HEK293 (cell line): Measurements from ENCODE around the gene MYCN.

ENCODE experiments used
- CTCF ChIA-PET: fragments of 350-600 bp; formaldehyde crosslinking; extraction: SDS; loops from one replicate; lab custom pipeline; 2021; ENCODE audit warnings: antibody characterized with exemption; lab: Yijun Ruan, JAX
- POLR2A ChIA-PET: fragments of 300-600 bp; formaldehyde crosslinking; extraction: SDS; loops from one replicate; lab custom pipeline; 2020; ENCODE audit warnings: antibody characterized with exemption, inconsistent platforms; lab: Yijun Ruan, JAX
- H3K27ac ChIP-seq: fragments of 200-500 bp; sonication (Bioruptor generic); 2 replicates; pipeline ENCODE4 v1.5.1; 2014; ENCODE audit warnings: low read depth, low read length, control low read depth, inconsistent platforms; ENCODE audit errors: extremely low read depth
- H3K36me3 ChIP-seq, 2 experiments: fragments of 200-500 bp in 1 of 2; sonication (Bioruptor generic) in 1 of 2; 1 replicate in 1 of 2; 2 replicates in 1 of 2; pipeline ENCODE4 v1.5.1; 2014 to 2017; ENCODE audit warnings: inconsistent platforms in 2 of 2, low read length in 2 of 2; ENCODE audit not compliant: control insufficient read depth in 2 of 2, insufficient read depth in 1 of 2
- H3K4me1 ChIP-seq: fragments of 200-500 bp; sonication (Bioruptor generic); 2 replicates; pipeline ENCODE4 v1.5.1; 2014; ENCODE audit warnings: mild to moderate bottlenecking, low read length, inconsistent platforms; ENCODE audit not compliant: control insufficient read depth, insufficient read depth
- H3K4me3 ChIP-seq: 2 replicates; pipeline ENCODE4 v1.5.1; 2011; ENCODE audit warnings: low read depth, mild to moderate bottlenecking, control low read depth, low read length, moderate library complexity
- H3K9me3 ChIP-seq: fragments of 200-500 bp; sonication (Bioruptor generic); 2 replicates; pipeline ENCODE4 v1.5.1; 2014; ENCODE audit warnings: low read depth, low read length, inconsistent platforms; ENCODE audit not compliant: control insufficient read depth, insufficient read depth
- EGR2 ChIP-seq: fragments of 450-650 bp; formaldehyde crosslinking; IDR thresholded peaks from 2 replicates; pipeline ENCODE4 v1.5.1; 2016; ENCODE audit warnings: low read depth, missing biosample characterization, missing genetic modification characterization
- KLF1 ChIP-seq: fragments of 450-650 bp; formaldehyde crosslinking; IDR thresholded peaks from 2 replicates; pipeline ENCODE4 v1.5.1; 2016; ENCODE audit warnings: missing biosample characterization, missing genetic modification characterization
- SP7 ChIP-seq: fragments of 450-650 bp; formaldehyde crosslinking; IDR thresholded peaks from 2 replicates; pipeline ENCODE4 v1.5.1; 2016; ENCODE audit warnings: missing biosample characterization, missing genetic modification characterization
- ZBTB11 ChIP-seq: fragments of 450-650 bp; formaldehyde crosslinking; conservative IDR thresholded peaks from 2 replicates; pipeline ENCODE4 v1.5.1; 2016; ENCODE audit warnings: low read depth, missing biosample characterization, missing genetic modification characterization
- ZBTB48 ChIP-seq: fragments of 450-650 bp; formaldehyde crosslinking; IDR thresholded peaks from 2 replicates; pipeline ENCODE4 v1.5.1; 2016; ENCODE audit warnings: missing biosample characterization, missing genetic modification characterization
- ZNF140 ChIP-seq: fragments of 450-650 bp; formaldehyde crosslinking; IDR thresholded peaks from 2 replicates; pipeline ENCODE4 v1.5.1; 2016; ENCODE audit warnings: missing biosample characterization, missing genetic modification characterization
- ZNF214 ChIP-seq: fragments of 450-650 bp; formaldehyde crosslinking; IDR thresholded peaks from 2 replicates; pipeline ENCODE4 v1.5.1; 2017; ENCODE audit warnings: missing biosample characterization, mild to moderate bottlenecking, missing genetic modification characterization, borderline replicate concordance
- ZNF274 ChIP-seq, 2 experiments: fragments of 200-500 bp in 1 of 2; fragments of 450-650 bp in 1 of 2; sonication (Bioruptor generic) in 1 of 2; formaldehyde crosslinking in 1 of 2; IDR thresholded peaks; 2 replicates each; pipeline versions ENCODE4 v1.5.1 to v1.6.1; 2014 to 2016; ENCODE audit warnings: borderline replicate concordance in 1 of 2, inconsistent platforms in 1 of 2, low read length in 1 of 2, missing biosample characterization in 1 of 2, missing genetic modification characterization in 1 of 2
- ZNF624 ChIP-seq: fragments of 450-650 bp; formaldehyde crosslinking; IDR thresholded peaks from 2 replicates; pipeline ENCODE4 v1.5.1; 2017; ENCODE audit warnings: missing biosample characterization, missing genetic modification characterization
- ZNF768 ChIP-seq: fragments of 450-650 bp; formaldehyde crosslinking; IDR thresholded peaks from 2 replicates; pipeline ENCODE4 v1.5.1; 2018; ENCODE audit warnings: missing biosample characterization, mild to moderate bottlenecking, missing genetic modification characterization
- ZNF837 ChIP-seq: fragments of 450-650 bp; formaldehyde crosslinking; IDR thresholded peaks from 2 replicates; pipeline ENCODE4 v1.5.1; 2016; ENCODE audit warnings: missing biosample characterization, missing genetic modification characterization
- ZSCAN30 ChIP-seq: fragments of 450-650 bp; IDR thresholded peaks from 2 replicates; pipeline ENCODE4 v1.5.1; 2018; ENCODE audit warnings: missing biosample characterization, mild to moderate bottlenecking, missing genetic modification characterization, moderate library complexity

MYCN gene

DNA sequence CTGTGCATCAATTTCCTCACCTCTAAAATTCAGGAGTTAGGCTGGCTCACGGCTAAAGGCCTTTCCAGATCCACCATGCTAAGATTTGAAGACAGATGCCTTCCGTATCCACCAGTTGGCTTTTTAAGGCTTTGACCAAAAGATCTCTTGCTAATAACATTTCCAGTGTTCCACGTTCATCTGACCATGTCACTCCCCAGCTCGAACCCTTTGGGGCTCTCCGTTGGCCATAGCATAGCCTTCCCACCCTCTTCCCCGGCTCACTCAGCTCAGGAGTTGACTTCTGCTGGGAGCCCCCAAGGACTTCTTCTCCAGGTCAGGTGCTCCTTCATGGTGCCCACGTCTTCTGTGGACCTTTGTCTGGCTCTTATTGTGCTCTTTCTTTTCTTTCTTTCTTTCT lies 53.3 kb downstream of the MYCN start:
- Histone ChIP-seq H3K4me1 (no peaks in the 10 kb centered on the region), H3K9me3 (no peaks in the 10 kb centered on the region), H3K27ac (no peak overlapping the region), H3K4me3 (no peak overlapping the region), H3K36me3 (no peaks in the 10 kb centered on the region)
- TF ChIP-seq KLF1 (tag by site-specific recombination), result no peak
- no peak for TF ChIP-seq ZNF140 (tag by site-specific recombination)
- TF ChIP-seq ZNF214, result no peak
- no peak for TF ChIP-seq ZNF274 (IDR thresholded peaks at IDR 0.05; ENCODE audit: low read length)
- TF ChIP-seq ZNF274 (tag by site-specific recombination; IDR thresholded peaks at IDR 0.05; ENCODE audit: borderline replicate concordance), result no peak
- ChIA-PET CTCF (no interaction called here), POLR2A (no interaction called here)

- H3K9me3 ChIP-seq, result no peaks in the 10 kb centered on the region
- H3K4me1 ChIP-seq, result no peaks in the 10 kb centered on the region
- CTCF ChIA-PET, result interaction anchor here (0.7 kb wide), 1 partner anchor 258 kb away, joined by 3 read pairs; no protein-coding TSS in a partner anchor
- H3K36me3 ChIP-seq, result no peaks in the 10 kb centered on the region
- no peak overlapping the region for H3K4me3 ChIP-seq
- no peak overlapping the region for H3K27ac ChIP-seq
- POLR2A ChIA-PET, result interaction anchor here (0.6 kb wide), 1 partner anchor 113 kb away, joined by 12 read pairs; no protein-coding TSS in a partner anchor
- TF ChIP-seq ZNF624 (tag by site-specific recombination) (no peak), ZNF837 (no peak), ZBTB11 (tag by site-specific recombination) (no peak), EGR2 (no peak), ZBTB48 (tag by site-specific recombination) (no peak), ZSCAN30 (tag by site-specific recombination) (no peak), SP7 (no peak), ZNF768 (tag by site-specific recombination) (no peak)
These were observed 55.3 kb downstream of the MYCN start for GRCh38 chr2:15995603-15996002.
